NCI-H1105 (cell line): ENCODE measurements around the gene PCDH9.

Experiments used
- DNase-seq: peaks from one replicate; lab custom pipeline; 2025; lab: John Stamatoyannopoulos, UW

Gene PCDH9

GRCh38 chr13:67083519-67083918 is 146.6 kb downstream of the PCDH9 start:
- no peak for DNase-seq

DNA sequence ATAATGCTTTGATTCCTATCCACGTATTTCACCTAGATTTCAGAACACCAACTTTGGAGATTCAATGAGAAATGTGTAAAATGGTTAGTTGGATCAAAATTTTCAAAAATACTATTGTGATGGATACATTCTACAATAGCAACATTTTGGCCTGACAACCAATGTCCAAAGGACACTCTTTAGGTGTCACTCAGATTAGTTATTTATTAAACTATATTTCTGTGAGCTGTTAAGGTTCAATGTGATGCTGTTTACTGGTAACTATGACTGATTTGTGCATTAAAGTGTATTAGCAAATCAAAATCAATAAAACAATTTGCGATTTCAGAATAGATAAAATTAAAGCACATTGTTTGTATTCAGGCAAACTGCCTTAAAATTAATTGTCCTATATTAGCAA is 149.8 kb downstream of the PCDH9 start:
- DNase-seq: no peak

GRCh38 chr13:67078062-67078461 is 152.1 kb downstream of the PCDH9 start:
- DNase-seq: no peak

GRCh38 chr13:67077132-67077531 is 153.0 kb downstream of the PCDH9 start:
- DNase-seq: no peak

GRCh38 chr13:67076378-67076777 is 153.8 kb downstream of the PCDH9 start:
- DNase-seq: no peak

GRCh38 chr13:67075239-67075638 is 154.9 kb downstream of the PCDH9 start:
- no peak for DNase-seq

DNA sequence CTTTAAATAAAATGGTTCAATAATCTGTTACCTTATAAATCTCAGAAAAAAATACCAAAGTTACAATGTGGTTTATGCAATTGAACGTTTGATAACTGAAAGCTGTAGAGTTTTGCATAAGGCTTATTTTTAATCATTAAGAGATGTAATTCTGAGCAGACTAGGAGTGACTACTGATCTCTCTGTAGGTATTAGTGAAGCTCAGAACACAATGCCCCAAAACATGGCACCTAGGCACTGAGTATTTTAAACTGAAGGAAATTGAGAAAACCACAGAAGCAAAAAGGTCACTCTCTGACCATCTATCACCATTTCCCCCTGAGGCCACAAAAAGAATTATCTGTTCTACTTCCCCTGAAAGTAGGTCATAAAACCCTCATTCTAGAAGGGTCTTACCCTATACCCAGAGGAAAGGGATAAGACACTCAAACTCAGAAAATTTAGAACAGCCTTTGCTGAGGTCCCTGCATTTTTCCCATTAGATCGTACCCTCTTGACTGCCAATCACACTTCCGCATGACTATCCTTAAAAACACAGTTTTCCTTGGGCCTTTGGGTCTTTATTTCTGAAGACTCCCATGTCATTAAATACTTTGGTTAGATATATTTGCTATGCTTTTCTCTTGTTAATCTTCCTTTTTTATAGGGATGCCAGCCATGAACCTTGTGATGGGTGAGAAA is 158.1 kb downstream of the PCDH9 start:
- no peak for DNase-seq

DNA sequence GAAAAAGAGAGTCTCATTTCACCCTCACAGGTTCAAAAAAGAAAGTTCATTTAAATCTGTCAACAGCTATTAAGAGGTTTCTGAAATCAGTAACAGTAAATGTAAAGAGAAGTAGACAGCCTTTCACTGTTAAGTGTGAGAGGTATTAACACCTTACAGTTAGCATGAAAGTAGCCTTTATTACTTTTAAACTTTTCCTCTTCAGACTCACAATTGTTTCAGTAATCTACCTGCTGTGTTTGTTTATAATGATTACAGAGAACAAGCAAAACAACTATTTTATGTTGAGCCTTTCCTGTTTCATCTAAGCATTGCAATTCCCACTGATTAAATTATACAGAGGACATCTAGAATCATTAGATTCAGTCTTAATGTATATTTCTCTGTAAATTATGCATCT is 159.8 kb downstream of the PCDH9 start:
- DNase-seq: no peak

DNA sequence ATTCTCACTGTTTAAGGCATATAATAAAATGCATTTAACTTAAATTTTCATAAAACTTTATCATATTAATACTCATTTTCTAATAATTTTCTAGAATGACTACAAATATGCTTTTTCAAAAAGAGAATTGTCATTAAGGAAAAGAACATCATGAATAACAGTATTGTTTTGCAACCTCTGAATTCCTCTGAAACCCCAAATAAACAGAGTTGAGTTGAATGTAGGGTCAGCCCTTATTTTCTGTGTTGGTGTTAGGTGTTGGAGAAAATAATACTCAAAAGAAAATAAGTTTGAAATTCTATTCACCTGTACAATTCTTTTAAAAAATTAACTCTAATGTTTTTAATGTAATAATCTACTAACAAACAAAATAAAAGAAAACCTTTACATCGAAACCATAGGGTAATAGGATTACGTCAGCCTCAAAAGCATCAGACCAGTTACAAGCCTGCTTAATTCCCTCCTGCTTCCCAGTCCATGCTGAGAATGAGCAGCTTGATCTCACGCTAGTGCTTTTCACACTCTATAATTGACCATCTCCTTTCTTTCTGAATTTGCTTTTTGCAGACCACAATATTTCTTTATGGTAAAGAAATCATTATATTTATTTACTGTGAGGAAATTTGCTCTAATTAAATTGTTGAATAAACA is 160.9 kb downstream of the PCDH9 start:
- DNase-seq: no peak

DNA sequence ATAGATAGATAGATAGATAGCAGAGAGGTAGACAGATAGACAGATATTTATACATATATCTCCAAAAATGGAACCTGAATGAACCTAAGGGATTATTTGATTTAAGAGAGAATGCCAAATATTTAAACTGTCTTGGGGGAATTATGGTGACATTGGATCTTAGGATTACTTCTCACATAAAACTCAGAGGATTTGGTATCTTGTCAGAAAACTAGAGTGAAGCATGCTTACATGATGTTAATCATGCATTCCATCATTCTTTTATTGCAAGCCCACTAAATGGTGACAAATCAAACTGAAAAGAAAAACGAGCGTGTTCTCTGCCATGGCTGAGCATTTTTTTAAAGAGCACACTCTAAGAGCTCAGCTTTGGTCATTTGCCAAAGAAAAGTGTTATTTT is 165.2 kb downstream of the PCDH9 start:
- DNase-seq: no peak

DNA sequence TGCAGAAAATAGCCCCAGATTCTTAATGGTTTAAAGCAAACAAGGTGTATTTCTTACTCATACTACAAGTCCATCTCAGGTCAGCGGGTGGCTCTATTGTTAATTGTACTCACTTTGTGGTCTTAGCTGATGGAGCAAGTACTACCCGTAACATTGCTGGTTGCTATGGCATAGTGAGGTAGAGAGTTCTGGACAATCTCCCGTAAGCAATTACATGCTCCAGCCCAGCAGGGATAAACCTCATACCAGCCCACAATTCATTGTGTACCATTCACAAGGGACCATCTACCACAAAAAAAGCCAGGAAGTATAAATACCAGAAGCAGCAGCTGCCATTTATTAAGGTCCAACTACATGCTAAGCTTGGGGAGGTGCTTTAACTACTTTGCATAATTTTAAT is 167.1 kb downstream of the PCDH9 start:
- no peak for DNase-seq

GRCh38 chr13:67062160-67062559 is 168.0 kb downstream of the PCDH9 start:
- DNase-seq: no peak

GRCh38 chr13:67061750-67062149 is 168.4 kb downstream of the PCDH9 start:
- no peak for DNase-seq

- DNase-seq: no peak
Measured at GRCh38 chr13:67052550-67053490, 177.3 kb downstream of the PCDH9 start.

DNA sequence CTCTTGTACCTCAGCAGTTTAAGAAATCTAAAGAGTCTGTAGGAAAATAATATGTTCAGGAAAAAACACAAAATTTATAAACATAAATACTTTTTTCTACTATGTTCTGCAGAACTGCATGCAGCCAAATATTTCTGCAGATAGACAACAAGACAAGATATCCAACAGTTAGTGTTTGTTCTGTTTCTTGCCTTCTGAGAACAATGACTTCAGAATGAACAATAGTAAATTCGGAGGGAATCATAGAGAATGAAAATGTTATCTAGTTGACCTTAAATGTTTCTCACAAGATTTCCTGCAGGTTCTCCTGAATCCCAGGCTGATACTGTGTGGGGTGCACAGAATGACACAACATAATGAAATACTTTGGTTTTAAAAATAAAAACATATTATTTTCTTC is 180.4 kb downstream of the PCDH9 start:
- DNase-seq: no peak

- no peak for DNase-seq
Measured at GRCh38 chr13:67048821-67049150, 181.3 kb downstream of the PCDH9 start.

- DNase-seq: no peak
Measured at GRCh38 chr13:67048084-67048820, 181.9 kb downstream of the PCDH9 start.

GRCh38 chr13:67045357-67045756 is 184.8 kb downstream of the PCDH9 start:
- no peak for DNase-seq

DNA sequence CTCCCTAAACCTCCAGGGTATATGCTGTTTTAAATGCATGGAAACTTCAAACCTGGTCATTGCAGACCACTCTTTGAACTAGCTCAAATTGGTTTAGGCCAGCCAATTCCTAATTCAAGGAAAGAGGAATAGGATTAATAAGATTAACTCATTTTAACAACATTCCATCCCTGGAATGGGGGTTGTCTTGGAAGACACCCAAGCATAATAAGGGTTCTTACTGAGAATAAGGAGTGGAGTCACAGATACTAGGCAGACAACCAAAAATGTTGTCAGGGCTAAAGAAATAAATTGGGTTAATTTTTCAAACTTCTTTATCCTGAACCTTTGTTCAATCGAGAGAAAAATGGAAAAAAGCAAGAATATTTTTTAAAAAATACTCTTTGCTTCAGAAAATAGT is 186.2 kb downstream of the PCDH9 start:
- no peak for DNase-seq

GRCh38 chr13:67042556-67042955 is 187.6 kb downstream of the PCDH9 start:
- DNase-seq: no peak

- no peak for DNase-seq
Measured at GRCh38 chr13:67036699-67037457, 193.3 kb downstream of the PCDH9 start.

DNA sequence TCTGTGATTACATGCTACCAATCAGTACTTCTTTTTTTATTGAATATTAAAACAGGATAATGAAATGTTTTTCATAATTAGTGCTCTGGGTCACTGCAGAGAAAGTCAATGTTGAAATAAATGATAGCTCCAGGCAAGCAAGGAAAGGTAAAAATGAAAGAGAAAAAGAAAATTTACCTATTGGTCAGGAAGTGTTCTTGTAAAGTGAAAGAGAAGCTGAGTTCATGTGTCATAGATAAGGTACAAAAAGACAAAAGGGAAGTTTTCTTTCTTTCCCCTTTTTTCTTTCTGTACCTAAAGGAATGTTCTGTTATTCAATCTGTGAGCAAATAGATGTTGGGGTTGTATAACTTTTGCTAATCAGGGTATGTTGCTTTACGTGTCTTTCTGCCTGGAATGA is 197.0 kb downstream of the PCDH9 start:
- DNase-seq: no peak
